IPS-15b (cell line): Measurements from ENCODE around the gene MTFMT.
A peak's percentile ranks its signal among the peaks of the same experiment; 100 is the strongest.

Experiments used
- H3K27me3 ChIP-seq: one replicate; pipeline ENCODE4 v1.6.1; 2013; ENCODE audit warnings: low read length; ENCODE audit not compliant: control insufficient read depth, insufficient read depth
- H3K36me3 ChIP-seq: one replicate; pipeline ENCODE4 v1.6.1; 2013; ENCODE audit warnings: low read length; ENCODE audit not compliant: control insufficient read depth, insufficient read depth
- H3K4me1 ChIP-seq: one replicate; pipeline ENCODE4 v1.6.1; 2013; ENCODE audit warnings: mild to moderate bottlenecking, low read length; ENCODE audit not compliant: control insufficient read depth, insufficient read depth
- H3K4me3 ChIP-seq: one replicate; pipeline ENCODE4 v1.5.1; 2013; ENCODE audit warnings: low read depth, low read length
- H3K9ac ChIP-seq: one replicate; pipeline ENCODE4 v1.6.1; 2013; ENCODE audit warnings: low read depth, mild to moderate bottlenecking, low read length
- H3K9me3 ChIP-seq: one replicate; pipeline ENCODE4 v1.6.1; 2013; ENCODE audit warnings: mild to moderate bottlenecking, low read length; ENCODE audit not compliant: control insufficient read depth, insufficient read depth

MTFMT gene

DNA sequence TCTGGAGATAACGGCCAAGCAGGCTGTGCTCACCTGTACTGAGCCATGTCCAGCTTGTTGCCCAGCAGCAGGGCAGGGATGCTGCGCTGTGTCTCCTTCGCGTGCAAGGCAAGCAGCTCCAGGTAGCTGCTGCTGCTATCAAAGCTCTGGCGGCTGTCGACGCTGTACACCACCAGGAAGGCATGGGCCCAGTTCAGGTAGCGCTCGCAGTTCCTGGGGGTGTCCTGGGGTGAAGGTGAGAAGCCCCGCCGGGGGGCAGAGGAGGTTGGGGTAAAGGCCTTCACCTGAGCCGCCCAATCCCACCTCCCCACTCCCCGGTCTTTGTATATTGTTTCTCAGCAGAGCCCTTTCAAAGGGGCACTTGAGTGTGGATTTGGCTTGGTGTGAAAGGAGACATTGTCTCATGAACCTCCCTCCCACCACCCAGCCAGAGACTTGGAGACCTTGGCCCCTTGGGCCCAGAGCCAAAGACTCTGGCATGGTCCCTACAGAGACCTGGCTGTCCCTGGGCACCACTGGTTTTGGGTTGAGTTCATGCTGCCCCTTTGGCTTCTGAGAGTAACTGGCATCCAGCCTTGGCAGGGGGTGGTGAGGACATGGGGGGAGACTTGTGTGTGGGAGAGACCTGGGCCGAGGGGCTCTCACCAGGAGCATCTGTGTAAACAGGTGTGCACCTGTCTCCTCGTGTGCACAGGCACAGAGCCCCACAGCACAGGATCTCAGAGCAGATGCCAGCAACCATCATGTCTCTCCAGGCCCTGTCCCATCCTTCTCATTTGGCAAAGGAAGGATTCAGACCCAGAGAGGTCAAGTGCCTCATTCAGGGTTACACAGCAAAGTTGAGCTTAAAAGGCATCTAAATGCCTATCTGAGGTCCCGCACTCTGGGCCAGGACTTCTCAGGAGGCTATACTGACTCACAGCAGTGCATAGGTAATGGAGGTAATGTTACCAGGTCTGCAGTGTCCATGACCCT, 29.2 kb upstream of the MTFMT start:
- Histone ChIP-seq H3K9ac (no peak overlapping the region), H3K36me3 (peaks cover 13% of the 10 kb centered on the region), H3K9me3 (no peaks in the 10 kb centered on the region), H3K4me3 (no peak overlapping the region), H3K27me3 (no peaks in the 10 kb centered on the region), H3K4me1 (no peaks in the 10 kb centered on the region)

DNA sequence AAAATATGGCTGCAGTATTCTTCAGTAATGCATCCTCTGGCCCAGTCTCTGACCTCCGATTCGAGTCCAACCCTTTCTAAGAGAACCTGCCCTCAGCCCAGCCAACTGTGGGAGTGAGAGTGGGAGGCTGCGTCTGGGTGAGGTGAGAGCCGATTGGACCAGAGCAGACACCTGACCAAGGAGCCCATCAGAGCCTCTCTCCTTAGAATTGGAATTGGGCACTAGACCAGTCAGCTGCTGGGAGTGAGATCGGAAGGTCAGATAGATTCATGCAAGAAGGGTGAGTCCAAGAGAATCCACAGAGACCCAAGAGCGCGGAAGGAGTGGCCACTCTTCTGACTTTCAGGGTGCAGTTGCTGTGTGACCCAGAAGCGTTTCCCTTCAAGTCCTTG, 28.1 kb upstream of the MTFMT start:
- Histone ChIP-seq H3K9me3 (no peaks in the 10 kb centered on the region), H3K4me1 (no peaks in the 10 kb centered on the region), H3K36me3 (peaks cover 13% of the 10 kb centered on the region), H3K4me3 (no peak overlapping the region), H3K27me3 (no peaks in the 10 kb centered on the region), H3K9ac (no peak overlapping the region)

DNA sequence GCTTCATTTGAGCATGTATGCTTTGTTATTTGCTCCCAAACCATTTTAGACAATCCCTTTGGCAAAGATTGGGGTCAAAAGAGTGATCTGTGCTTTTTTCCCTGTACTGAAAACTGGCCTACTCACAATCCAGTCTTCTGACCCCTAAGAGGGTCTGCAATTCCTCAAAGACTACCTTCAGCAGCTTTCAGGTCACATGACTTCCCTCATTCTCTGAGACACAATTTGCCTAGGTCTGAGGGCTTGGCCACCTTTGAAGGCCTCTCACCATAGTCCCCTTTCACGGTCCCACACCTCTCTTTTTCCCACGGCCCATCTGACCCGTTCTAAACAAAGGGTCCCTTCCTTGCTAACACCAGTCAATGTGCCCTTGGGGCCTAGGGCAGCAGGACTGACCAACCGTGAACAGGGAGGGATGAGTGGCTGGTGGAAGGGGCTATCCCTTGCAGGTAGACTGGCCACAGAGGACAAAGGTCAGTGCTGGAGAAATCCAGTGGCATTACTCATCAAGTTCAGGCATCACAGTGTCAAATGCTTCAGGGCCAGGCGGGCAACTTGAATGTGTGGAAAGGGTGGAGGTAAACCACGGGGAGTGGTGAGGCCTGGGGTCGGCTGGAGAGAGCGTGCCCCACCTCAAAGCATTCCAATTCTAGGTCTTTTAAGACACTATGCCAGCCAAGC, 27.6 kb upstream of the MTFMT start:
- no peaks in the 10 kb centered on the region for H3K4me1 ChIP-seq
- no peaks in the 10 kb centered on the region for H3K9me3 ChIP-seq
- H3K4me3 ChIP-seq: no peak overlapping the region
- peaks cover 13% of the 10 kb centered on the region for H3K36me3 ChIP-seq
- no peaks in the 10 kb centered on the region for H3K27me3 ChIP-seq
- no peak overlapping the region for H3K9ac ChIP-seq

DNA sequence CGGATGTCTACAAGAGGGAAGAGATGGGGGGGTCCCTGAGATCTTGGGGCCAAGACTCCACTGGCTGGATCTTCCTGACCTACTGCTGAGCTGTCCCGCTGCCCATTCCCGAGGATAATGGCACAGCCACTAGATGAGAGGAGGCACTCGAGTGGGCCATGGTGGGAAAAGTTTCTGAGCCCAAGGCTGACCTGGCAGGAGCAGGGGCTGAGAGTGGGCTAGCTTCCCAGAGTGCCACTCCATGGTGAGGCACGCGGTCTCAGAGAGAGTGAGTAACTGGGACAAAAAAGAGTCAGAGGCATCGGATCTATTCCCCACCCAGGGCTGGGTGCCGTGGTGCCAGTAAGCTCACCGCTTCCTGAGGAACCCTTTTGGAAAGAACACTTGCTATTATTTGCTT, 26.7 kb upstream of the MTFMT start:
- Histone ChIP-seq H3K9ac (no peak overlapping the region), H3K27me3 (no peaks in the 10 kb centered on the region), H3K9me3 (no peaks in the 10 kb centered on the region), H3K4me1 (no peaks in the 10 kb centered on the region), H3K36me3 (peaks cover 13% of the 10 kb centered on the region), H3K4me3 (no peak overlapping the region)

DNA sequence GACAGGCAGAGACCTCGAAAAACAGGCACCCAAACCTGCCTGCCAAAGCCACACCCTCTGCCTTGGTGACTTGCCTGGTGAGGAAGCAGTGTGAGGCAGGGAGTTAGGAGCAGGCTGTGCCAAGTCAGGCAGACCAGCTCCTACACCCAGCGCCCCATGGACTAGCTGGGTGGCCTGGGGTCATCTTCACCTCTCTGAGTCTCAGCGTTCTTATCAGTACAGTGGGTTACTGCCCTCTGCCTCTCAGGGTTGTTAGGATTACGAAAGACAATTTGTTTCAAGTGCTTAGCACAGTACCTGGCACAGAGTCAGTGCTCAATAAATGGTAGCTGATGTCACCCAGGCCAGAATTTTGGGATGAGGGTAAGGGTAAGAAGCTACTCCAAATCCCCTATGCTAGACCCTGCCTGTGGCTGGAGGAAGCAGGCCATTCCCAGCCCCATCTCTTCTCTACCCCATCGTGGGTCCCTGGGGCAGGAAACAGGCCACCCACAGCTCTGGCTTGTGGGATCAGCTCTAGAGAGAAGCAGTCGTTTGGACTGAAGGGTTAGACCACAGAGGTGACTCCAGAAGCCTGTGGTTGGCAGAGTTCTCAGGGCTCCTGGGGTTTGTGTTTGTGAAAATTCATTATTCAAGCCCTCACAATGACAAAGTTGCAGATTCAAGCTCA, 25.9 kb upstream of the MTFMT start:
- H3K9me3 ChIP-seq: no peaks in the 10 kb centered on the region
- peaks cover 13% of the 10 kb centered on the region for H3K36me3 ChIP-seq
- no peak overlapping the region for H3K4me3 ChIP-seq
- no peak overlapping the region for H3K9ac ChIP-seq
- no peaks in the 10 kb centered on the region for H3K4me1 ChIP-seq
- no peaks in the 10 kb centered on the region for H3K27me3 ChIP-seq

DNA sequence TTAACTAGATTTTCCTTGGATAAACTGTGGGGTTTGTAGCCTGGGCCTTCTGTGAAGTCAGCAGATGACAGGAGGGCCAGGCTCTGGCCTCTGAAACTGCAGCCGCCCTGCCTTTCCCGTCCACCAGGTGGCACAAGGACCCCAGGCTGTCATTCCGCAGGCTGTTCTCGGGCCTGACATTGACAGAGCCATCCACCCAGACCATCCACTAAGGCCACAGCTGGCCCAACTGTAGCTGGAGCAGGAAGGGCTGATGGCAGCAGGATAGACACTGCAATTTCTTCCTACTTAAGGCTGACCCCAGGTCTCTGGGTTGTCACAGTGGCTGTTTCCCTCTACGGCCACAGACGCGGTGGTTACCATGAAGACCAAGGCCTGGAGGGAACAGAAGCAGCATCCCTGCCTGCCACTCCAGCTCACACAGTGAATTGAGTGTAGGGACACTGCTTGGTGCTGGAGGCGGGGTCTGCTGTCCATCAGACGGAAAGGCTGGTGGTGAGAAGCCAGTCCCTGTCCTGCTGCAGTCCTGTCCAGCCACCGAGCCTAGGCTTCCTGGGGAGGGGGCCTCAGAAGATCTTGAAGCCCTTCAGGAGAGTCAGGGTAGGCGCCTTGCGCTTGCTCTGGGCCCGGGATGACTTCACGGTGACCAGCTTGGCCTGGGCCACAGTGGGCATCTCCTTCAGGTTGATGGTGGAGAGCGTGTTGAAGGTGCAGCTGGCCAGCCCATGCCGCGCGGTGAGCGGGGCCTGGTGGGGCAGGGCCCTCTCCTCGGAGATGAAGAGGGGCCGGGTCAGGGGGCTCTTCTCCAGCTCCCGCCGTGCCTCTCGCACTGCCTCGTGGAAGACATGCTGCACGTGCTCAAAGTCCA, 25.1 kb upstream of the MTFMT start:
- no peaks in the 10 kb centered on the region for H3K9me3 ChIP-seq
- peaks cover 13% of the 10 kb centered on the region for H3K36me3 ChIP-seq
- H3K4me3 ChIP-seq: no peak overlapping the region
- H3K4me1 ChIP-seq: peaks cover 4% of the 10 kb centered on the region
- H3K9ac ChIP-seq: no peak overlapping the region
- peaks cover 3% of the 10 kb centered on the region for H3K27me3 ChIP-seq

DNA sequence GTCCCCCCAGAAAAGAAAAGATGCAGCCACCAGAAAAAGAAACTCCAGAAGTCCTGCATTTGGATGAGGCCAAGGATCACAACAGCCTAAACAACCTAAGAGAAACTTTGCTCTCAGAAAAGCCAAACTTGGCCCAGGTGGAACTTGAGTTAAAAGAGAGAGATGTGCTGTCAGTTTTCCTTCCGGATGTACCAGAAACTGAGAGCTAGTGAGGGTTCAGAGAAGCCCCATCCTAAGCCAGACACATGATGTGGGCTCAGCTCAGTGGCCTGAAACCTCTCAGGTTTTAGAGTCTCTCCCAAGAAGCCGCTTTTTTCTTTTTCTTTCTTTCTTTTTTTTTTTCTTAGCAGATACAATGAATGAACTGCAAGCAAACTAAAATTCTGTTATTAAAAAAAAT, 23.5 kb upstream of the MTFMT start:
- Histone ChIP-seq H3K4me3 (no peak overlapping the region), H3K9ac (no peak overlapping the region), H3K36me3 (peaks cover 5% of the 10 kb centered on the region), H3K27me3 (peaks cover 3% of the 10 kb centered on the region), H3K9me3 (no peaks in the 10 kb centered on the region), H3K4me1 (peaks cover 5% of the 10 kb centered on the region)

DNA sequence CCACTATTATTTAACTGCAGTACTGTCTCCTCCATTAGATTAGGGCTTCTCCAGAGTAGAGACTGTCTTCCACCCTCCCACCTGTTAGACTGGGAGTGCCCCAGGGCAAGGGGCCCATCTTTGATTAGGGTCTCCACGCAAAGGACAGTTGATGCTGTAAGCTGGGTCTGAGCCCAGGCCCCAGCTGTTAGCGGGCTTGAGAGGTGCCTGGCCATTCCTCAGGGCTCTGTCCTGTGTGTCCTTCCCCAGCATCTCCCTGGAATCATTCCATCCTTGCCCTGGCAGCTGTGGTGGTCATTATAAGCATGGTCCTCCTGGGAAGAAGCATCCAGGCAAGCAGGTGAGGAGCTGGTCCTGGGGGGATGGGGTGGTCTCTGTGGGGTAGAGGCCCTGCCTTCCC, 21.8 kb upstream of the MTFMT start:
- Histone ChIP-seq H3K9ac (no peak overlapping the region), H3K36me3 (peaks cover 5% of the 10 kb centered on the region), H3K4me3 (no peak overlapping the region), H3K27me3 (peaks cover 3% of the 10 kb centered on the region), H3K9me3 (no peaks in the 10 kb centered on the region), H3K4me1 (peaks cover 5% of the 10 kb centered on the region)

DNA sequence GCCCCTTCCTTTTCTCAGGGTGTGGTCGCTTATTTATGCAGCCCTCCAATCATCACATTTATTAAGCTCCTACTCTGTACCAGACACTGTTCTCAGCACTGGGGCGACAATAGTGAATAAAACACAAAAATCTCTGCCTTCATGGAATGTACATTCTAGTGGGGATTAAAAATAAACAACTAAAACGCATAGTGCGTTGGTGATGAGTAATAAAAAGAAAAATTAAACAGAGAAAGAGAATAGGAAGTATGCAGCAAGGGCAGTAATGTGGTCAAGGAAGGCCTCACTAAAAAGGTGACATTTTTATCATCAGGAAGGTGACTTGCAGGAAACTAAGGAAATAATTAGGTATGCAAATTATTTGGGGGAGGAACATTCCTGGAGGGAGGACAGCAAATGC, 20.8 kb upstream of the MTFMT start:
- Histone ChIP-seq H3K27me3 (peaks cover 3% of the 10 kb centered on the region), H3K4me1 (peaks cover 5% of the 10 kb centered on the region), H3K9me3 (no peaks in the 10 kb centered on the region), H3K4me3 (no peak overlapping the region), H3K9ac (no peak overlapping the region), H3K36me3 (peaks cover 2% of the 10 kb centered on the region)

DNA sequence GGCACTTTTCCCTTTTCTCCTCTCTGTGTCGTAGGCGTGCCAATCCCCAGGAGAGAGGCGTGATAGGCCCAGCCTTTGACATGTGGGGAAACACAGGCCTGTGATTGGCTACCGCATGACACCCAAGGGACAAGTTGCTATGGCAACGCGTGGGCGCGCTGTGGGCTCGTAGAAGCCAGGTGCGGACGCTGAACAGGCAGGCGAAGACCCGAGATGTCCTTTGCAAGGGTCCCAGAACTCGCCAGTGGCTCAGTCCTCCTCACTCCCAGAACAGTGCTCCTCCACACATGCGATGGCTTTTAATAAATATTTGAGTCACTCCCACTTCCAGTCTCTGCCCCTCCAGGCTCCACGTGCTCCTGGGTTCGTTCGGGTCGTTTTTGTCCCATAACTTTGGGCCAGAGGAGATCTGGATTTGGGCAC, 20.0 kb upstream of the MTFMT start:
- H3K9ac ChIP-seq: no peak overlapping the region
- peaks cover 3% of the 10 kb centered on the region for H3K27me3 ChIP-seq
- peak overlapping the region; percentile 47 for H3K4me3 ChIP-seq
- peaks cover 7% of the 10 kb centered on the region for H3K4me1 ChIP-seq
- H3K36me3 ChIP-seq: no peaks in the 10 kb centered on the region
- H3K9me3 ChIP-seq: no peaks in the 10 kb centered on the region

DNA sequence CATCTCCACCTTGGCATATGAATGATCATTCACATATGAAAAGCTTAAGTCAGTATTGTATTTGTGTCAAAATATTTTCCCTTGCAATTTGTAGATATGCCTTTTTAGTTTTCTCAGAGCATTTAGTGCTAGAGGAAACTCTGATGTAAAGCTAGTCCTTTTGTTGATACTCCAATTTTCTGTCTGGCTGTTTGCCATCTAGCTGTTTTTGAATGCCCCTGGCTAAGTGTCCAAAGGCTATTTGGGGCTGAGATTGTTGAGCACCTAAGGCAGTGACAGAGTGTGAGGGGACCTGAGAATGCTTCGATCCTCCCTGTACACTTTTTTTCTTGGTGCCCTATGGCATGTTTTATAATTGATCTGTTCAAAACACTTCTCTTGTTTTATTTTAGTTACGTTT, 18.8 kb upstream of the MTFMT start:
- Histone ChIP-seq H3K9ac (no peak overlapping the region), H3K9me3 (no peaks in the 10 kb centered on the region), H3K4me1 (peaks cover 7% of the 10 kb centered on the region), H3K36me3 (no peaks in the 10 kb centered on the region), H3K4me3 (no peak overlapping the region), H3K27me3 (peaks cover 3% of the 10 kb centered on the region)
